Measurements from ENCODE around the gene ALKBH4.

DNA sequence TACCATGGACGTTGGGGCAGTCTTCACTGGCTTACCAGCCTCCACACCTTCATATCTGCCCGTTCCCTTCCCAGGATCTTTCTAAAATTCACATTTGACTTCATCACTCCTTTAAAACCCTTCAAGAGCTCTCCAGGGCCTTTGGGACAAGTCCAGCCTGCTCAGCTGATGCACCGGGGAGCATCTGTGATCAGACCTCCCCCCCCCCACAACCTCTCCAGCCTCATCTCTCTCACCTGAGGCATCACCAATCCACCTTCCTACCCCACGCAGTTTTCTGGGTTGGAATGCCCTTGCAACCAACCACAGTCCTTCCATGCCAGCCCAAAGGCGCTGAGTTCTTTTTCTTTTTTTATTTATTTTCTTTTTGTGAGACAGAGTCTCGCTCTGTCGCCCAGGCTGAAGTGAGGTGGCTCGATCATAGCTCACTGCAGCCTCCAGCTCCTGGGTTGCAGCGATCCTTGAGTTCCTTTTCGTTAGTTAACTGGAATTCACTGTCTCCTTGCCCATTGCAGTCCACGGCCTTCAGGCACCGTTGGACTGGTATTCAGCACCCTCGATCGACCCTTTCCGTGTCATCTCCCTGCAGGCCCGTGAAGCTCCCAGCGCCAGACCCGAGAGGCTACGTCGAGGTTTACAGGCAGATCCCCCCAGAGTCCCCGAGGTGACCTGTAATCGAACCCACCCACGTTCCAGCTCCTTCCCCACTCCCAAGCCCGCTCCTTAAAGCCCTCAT lies 654 bp downstream of the ALKBH4 start:
- TF ChIP-seq, protein P1, sequence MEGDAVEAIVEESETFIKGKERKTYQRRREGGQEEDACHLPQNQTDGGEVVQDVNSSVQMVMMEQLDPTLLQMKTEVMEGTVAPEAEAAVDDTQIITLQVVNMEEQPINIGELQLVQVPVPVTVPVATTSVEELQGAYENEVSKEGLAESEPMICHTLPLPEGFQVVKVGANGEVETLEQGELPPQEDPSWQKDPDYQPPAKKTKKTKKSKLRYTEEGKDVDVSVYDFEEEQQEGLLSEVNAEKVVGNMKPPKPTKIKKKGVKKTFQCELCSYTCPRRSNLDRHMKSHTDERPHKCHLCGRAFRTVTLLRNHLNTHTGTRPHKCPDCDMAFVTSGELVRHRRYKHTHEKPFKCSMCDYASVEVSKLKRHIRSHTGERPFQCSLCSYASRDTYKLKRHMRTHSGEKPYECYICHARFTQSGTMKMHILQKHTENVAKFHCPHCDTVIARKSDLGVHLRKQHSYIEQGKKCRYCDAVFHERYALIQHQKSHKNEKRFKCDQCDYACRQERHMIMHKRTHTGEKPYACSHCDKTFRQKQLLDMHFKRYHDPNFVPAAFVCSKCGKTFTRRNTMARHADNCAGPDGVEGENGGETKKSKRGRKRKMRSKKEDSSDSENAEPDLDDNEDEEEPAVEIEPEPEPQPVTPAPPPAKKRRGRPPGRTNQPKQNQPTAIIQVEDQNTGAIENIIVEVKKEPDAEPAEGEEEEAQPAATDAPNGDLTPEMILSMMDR (IDR thresholded peaks at IDR 0.05): no peak
- TF ChIP-seq POLR2A (IDR thresholded peaks at IDR 0.05): no peak
- no peak for TF ChIP-seq POLR2AphosphoS5 (IDR thresholded peaks at IDR 0.05)

Data from prostate gland (tissue), 2 donors.